Stomach smooth muscle (tissue), 2 donors: ENCODE results near the gene USP6.
"Not testable (repeated sequence)": the region's sequence is repeated elsewhere in the genome, so short reads cannot be mapped to it uniquely, and the experiment has no call there.

Experiments
- H3K27ac ChIP-seq: one replicate; pipeline ENCODE4 v1.7.0; 2013; ENCODE audit warnings: mild to moderate bottlenecking, low read length, inconsistent platforms
- H3K27me3 ChIP-seq, 2 donors: one replicate each; pipeline ENCODE4 v1.7.0; 2013; ENCODE audit warnings: low read length in 2 of 2; ENCODE audit not compliant: insufficient read depth in 2 of 2, control insufficient read depth in 1 of 2
- H3K36me3 ChIP-seq, 2 donors: one replicate each; pipeline ENCODE4 v1.7.0; 2013; ENCODE audit warnings: low read length in 2 of 2; ENCODE audit not compliant: control insufficient read depth in 2 of 2, insufficient read depth in 2 of 2
- H3K4me1 ChIP-seq: one replicate; pipeline ENCODE4 v1.7.0; 2013; ENCODE audit warnings: low read length; ENCODE audit not compliant: control insufficient read depth, insufficient read depth
- H3K4me3 ChIP-seq, 2 donors: one replicate each; pipeline ENCODE4 v1.7.0; 2013; ENCODE audit warnings: low read length in 2 of 2
- H3K9ac ChIP-seq, 2 donors: one replicate each; pipeline ENCODE4 v1.7.0; 2013; ENCODE audit warnings: low read length in 2 of 2, mild to moderate bottlenecking in 1 of 2
- H3K9me3 ChIP-seq, 2 donors: one replicate each; pipeline ENCODE4 v1.7.0; 2013; ENCODE audit warnings: low read length in 2 of 2; ENCODE audit not compliant: control insufficient read depth in 2 of 2
- donor health status: healthy.
- donor health status: Pancreatic carcinoma.

USP6 gene

DNA sequence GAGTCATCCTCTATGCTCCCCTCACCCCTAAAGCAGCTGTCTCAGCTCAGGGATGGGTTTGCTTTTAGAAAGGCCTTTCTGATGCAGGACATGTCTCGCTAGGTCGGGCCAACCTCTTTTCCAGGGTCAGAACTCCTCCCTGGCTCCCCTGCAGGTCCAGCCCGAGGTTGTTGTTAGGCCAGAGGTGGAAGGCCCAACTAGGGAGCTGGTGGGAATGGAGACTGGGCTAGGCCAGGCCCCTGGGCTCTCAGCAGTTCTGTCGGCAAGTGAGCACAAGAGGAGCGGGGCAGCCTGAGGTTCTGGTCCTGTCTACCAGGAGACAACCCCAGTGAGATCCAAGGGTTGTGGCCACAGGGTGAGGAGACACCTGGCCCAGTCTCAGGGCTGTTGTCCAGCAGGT lies 14.9 kb downstream of the USP6 start:
- H3K4me1 ChIP-seq, H3K9me3 ChIP-seq, H3K4me3 ChIP-seq, H3K27ac ChIP-seq, H3K9ac ChIP-seq, H3K27me3 ChIP-seq, H3K36me3 ChIP-seq: not testable (repeated sequence)

DNA sequence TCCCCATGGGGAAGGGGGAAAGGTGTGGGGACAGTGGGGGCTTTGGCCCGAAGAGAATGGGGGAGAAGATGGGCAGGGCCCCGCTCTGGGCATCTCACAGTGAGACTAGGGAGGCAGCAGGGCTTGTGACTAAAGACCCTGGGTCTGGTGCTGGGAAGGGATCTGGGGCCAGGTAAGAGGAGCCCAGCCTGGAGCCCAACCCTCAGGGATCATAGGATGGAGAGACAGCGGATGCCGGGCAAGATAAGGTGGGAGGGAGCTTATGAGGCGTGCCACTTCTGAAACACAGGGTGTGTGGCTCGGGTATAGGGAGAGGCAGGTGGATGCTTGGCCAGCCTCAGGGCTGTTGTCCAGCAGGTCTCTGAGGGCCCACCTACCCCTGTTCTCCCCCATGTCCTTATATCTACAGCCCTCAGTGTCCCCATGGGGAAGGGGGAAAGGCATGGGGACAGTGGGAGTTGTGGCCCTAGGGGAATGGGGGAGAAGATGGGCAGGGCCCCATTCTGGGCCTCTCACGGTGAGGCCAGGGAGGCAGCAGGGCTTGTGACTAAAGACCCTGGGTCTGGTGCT lies 15.4 kb downstream of the USP6 start:
- Histone ChIP-seq H3K36me3 (no peaks in the 10 kb centered on the region), H3K4me1 (no peaks in the 10 kb centered on the region), H3K27ac (no peak overlapping the region)

DNA sequence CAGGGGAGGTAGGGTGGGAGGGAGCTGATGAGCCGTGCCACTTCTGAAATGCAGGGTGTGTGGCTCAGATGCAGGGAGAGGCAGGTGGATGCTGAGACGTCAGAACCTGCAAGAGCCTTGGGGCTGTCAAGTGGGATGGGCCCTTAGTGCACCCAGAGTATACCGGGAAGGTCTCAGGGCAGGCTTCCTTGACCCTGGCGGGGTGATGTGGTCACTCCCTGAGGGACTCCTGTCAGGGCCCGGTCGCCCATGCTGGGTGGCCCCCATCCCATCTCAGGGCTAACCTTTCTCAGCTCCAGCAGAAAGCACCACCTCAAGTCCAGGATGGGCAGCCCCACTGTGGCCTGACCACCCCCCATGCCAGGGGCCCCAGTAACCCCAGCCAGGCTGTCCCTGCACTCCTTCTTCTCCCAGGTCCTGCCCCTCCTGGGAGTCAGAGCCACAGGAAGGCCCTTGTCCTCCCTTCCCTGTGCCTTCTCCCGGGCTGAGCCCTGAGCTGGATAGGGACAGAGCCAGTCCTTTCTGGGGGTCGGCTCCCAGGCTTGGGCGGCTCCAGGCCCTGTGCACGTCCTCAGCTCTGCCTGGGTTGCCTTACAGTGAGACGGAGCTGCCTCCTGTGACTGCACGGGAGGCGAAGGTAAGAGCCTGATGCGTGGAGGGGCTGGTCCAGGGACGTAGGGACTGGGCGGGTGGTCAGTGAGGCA lies 16.1 kb downstream of the USP6 start:
- H3K36me3 ChIP-seq, H3K9ac ChIP-seq: not testable (repeated sequence)

More for the DNA sequence above, 15.4 kb downstream of the USP6 start:
- H3K9me3 ChIP-seq, result no peaks in the 10 kb centered on the region
- H3K4me3 ChIP-seq, result no peak overlapping the region
- no peaks in the 10 kb centered on the region for H3K27me3 ChIP-seq
- H3K9ac ChIP-seq, result no peak overlapping the region

DNA sequence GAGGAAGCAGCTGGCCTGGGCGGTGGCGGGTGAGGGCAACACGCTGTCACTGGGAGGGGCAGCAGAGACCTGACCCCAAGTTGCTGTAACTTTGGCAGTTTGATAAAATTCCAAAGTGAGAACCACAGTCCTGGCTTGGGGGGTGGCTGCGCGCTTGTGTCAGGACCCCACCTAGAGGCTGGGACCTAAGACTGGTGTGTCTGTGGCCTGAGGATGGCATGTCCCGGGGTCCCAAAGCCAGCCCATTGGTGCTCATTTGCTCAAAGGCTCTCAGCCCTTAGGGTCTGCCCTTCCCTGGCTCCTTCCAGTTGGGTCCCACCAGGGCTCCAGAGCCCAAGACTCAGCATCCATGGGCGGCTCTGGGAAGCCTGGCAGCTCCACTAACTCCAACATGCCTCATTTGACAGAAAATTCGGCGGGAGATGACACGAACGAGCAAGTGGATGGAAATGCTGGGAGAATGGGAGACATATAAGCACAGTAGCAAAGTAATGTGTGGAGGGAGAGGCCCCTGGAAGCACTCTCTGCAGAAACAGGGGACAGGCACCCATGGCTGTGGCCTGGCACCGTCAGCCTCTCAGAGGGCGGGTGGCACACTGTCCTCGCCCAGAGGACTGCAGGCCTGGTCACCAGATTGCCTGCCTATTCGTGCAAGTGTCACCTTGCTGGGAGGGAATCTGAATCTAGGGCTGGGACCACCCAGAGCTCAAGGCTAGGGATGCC lies 16.8 kb downstream of the USP6 start:
- H3K4me3 ChIP-seq, H3K27ac ChIP-seq, H3K9ac ChIP-seq, H3K4me1 ChIP-seq, H3K36me3 ChIP-seq, H3K9me3 ChIP-seq, H3K27me3 ChIP-seq: not testable (repeated sequence)

More for the DNA sequence above, 16.1 kb downstream of the USP6 start:
- H3K27ac ChIP-seq, H3K27me3 ChIP-seq, H3K4me3 ChIP-seq, H3K4me1 ChIP-seq, H3K9me3 ChIP-seq: not testable (repeated sequence)

DNA sequence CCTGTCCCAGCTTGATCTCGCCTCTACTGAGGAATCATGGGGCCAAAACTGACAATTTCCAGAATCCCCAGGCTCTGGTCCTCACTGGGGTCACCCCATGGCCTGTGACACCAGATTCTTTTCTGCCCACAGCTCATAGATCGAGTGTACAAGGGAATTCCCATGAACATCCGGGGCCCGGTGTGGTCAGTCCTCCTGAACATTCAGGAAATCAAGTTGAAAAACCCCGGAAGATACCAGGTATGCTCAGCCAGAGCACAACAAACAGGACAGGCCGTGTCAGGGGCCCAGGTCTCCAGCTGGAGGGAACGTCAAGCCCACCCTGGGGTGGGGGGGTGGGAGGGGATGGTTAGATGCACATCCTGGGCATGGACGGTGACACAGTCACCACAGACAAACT lies 17.5 kb downstream of the USP6 start:
- Histone ChIP-seq H3K27ac (no peak overlapping the region), H3K9ac (no peak overlapping the region), H3K9me3 (no peaks in the 10 kb centered on the region), H3K4me1 (no peaks in the 10 kb centered on the region), H3K4me3 (no peak overlapping the region), H3K36me3 (no peaks in the 10 kb centered on the region), H3K27me3 (no peaks in the 10 kb centered on the region)

DNA sequence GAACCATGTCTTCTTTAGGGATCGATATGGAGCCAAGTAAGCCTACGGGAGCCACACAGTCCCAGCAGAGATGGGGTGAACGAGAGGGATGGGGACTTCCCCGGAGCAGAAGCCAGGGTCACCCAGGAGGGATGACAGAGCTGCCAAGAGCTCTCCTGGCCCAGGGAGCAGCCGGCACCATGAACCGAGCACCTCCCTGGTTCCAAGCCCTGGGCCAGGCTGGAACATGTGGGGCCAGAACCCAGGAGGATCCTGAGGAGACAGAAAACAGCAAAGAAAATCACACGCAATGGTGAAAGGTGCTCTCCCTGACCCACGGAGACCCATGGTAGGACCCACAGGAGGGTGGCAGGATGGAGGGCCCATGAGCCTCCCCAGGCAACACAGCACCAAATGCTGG lies 18.1 kb downstream of the USP6 start:
- not testable (repeated sequence) for H3K27me3 ChIP-seq, H3K4me3 ChIP-seq, H3K4me1 ChIP-seq

DNA sequence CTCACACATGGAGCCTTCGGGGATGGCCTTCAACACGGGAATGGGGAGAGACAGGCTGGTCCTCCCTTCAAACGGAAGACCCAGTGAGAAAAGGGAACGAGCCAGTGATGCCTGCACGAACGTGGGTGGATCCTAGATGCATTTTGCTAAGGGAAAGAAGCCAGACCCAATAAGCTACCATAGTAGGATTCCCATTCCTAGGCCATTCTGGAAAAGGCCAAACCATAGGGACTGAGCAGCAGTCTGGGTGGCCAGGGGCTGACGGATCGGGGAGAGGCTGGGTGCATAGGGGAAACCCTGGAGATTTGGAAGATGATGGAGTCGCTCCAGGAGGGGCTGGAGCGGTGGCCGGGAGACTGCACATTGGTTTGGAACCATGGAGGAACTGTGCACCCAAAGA lies 18.7 kb downstream of the USP6 start:
- not testable (repeated sequence) for H3K27ac ChIP-seq

More for the DNA sequence above, 18.1 kb downstream of the USP6 start:
- not testable (repeated sequence) for H3K36me3 ChIP-seq, H3K27ac ChIP-seq, H3K9me3 ChIP-seq, H3K9ac ChIP-seq

DNA sequence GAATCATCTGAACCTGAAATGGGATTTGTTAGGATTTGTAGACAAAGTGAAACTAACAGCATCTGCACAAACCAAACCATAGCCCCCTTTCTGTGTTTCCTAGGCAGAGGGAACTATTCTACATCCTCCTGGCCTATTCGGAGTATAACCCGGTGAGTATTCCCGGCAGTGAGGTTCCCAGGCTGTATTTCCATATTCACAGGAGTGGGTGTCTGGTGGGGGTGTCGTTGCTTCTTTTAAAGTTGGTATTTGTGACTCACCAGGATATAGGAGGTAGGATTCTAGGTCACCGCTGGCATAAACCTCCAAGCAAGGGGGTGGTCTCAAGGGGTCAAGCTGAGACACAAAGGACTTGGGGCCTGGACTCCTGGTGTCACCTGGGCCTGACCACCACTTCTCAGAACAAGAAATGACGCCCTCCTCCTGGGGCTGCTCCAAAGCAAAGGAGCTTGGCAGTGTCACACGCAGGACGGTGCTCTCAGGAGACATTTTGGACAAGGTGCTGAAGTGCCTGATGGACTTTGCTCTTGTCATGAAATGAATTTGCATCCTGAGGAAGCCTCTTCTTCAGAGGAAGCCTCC lies 19.4 kb downstream of the USP6 start:
- H3K4me3 ChIP-seq, H3K9ac ChIP-seq, H3K4me1 ChIP-seq, H3K36me3 ChIP-seq, H3K9me3 ChIP-seq, H3K27ac ChIP-seq, H3K27me3 ChIP-seq: not testable (repeated sequence)

More for the DNA sequence above, 18.7 kb downstream of the USP6 start:
- not testable (repeated sequence) for H3K36me3 ChIP-seq, H3K4me3 ChIP-seq, H3K27me3 ChIP-seq, H3K9me3 ChIP-seq, H3K9ac ChIP-seq, H3K4me1 ChIP-seq

DNA sequence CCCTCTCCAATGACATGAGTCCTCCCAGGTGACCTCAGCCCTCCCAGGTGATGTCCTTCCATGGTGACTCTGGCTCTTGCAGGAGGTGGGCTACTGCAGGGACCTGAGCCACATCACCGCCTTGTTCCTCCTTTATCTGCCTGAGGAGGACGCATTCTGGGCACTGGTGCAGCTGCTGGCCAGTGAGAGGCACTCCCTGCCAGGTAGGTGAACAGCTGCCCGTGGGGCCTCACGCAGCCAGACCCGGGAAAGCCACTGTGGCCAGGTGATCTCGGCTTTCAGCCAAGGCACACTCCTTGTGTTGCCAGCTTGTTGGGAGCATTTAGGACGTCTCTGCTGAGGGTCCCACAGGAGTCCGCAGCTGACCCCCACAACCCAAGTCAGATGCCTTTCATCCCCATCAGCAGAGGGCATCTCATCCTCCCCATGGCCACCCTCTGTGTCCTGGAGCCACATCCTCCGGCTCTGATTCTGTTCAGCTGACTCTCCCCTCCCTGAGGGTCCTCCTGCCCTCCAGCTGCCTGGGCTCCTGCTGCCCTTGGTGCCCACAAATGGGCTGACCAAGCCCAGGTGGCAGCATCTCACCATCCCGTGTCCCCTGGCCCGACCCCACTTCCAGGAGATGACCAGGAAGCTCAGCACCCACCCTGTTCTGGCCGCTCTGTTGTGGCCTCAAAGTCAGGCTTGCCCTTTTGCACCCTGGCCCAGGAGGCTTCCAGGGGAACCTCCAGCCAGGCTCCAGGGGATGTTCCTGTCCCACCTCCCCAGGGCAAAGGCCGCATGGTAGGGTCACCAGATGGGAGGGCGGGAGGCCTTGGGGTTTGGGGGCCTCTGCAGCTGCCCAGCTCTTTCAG lies 20.1 kb downstream of the USP6 start:
- Histone ChIP-seq H3K4me1 (no peaks in the 10 kb centered on the region), H3K9ac (no peak overlapping the region), H3K4me3 (no peak overlapping the region), H3K27ac (no peak overlapping the region), H3K27me3 (no peaks in the 10 kb centered on the region), H3K36me3 (no peaks in the 10 kb centered on the region), H3K9me3 (no peaks in the 10 kb centered on the region)

DNA sequence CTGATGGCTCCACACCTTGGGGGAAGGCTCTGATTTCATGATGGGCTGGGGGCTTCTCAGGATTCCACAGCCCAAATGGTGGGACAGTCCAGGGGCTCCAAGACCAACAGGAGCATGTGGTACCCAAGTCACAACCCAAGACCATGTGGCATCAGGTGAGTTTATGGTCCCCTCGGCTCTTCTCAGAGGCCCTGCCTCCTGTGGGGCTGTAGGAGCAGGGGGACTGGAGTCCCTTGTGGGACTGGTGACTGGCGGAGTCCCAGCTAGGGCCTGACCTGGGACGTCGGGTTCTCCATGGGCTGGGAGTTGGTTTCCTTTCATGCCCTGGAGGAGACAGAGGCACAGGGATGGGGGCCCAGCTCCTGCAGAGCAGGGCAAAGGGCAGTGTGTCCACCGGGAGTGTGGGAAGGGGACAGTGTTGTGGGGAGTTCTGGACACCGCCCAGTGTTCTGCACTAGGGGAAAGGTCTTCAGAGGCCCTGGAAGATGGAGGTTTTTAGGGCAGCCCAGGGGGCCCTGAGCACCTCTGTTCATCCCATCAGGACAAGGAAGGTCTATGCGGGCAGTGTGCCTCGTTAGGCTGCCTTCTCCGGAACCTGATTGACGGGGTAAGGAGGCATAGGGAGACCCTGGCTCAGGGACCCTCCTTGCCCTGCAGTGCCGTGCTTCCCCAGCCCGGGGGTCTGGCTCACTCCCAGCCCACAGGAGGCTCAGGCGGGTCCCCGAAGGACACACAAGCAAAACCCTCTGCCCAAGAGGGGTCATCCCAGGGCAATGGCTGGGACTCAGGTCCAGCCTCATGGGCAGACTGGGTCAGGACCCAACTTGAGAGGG lies 21.0 kb downstream of the USP6 start:
- H3K4me1 ChIP-seq, H3K9ac ChIP-seq, H3K36me3 ChIP-seq, H3K27me3 ChIP-seq, H3K4me3 ChIP-seq, H3K9me3 ChIP-seq, H3K27ac ChIP-seq: not testable (repeated sequence)
